ENCODE data around the gene VSTM2L.

- TF ChIP-seq CTCF (IDR thresholded peaks at IDR 0.05) (no peak), POLR2A (IDR thresholded peaks at IDR 0.05) (no peak)
Measured at GRCh38 chr20:37931153-37931922, 28.4 kb downstream of the VSTM2L start.

Data from suprapubic skin (tissue), 3 donors.